Keratinocyte (primary cell): ENCODE results near the gene CNOT6. TPM values are rescaled to one million over a fixed set of nuclear protein-coding genes. Genes with fewer than 3 reads are reported as not detected.

Source experiments
- DNase-seq: peaks from one replicate; pipeline ENCODE4 v3.0.0-alpha.2; 2011; ENCODE audit warnings: low read depth, missing footprints, low spot score
- FAIRE-seq: peaks from 2 replicates; lab custom pipeline; 2011; peaks lifted over from hg19 to GRCh38; lab: Jason Lieb, UNC
- H2AFZ ChIP-seq: 2 replicates; pipeline ENCODE4 v1.6.0; 2012; ENCODE audit warnings: low read length, control low read depth, inconsistent platforms; ENCODE audit not compliant: control insufficient read depth
- H3K27ac ChIP-seq: 2 replicates; pipeline ENCODE4 v1.5.1; 2011; ENCODE audit warnings: low read length; ENCODE audit not compliant: control insufficient read depth, insufficient read depth
- H3K27me3 ChIP-seq: 3 replicates; pipeline ENCODE4 v1.6.0; 2011; ENCODE audit warnings: low read length; ENCODE audit not compliant: control insufficient read depth, insufficient read depth; ENCODE audit errors: extremely low read depth
- H3K36me3 ChIP-seq, 2 experiments: 2 replicates in 1 of 2; 3 replicates in 1 of 2; pipeline ENCODE4 v1.5.1; 2011; ENCODE audit warnings: low read length in 2 of 2, mild to moderate bottlenecking in 1 of 2; ENCODE audit not compliant: control insufficient read depth in 2 of 2, insufficient read depth in 2 of 2; ENCODE audit errors: extremely low read depth in 1 of 2
- H3K4me1 ChIP-seq: 3 replicates; pipeline ENCODE4 v1.5.1; 2011; ENCODE audit warnings: low read length; ENCODE audit not compliant: control insufficient read depth, insufficient read depth; ENCODE audit errors: extremely low read depth
- H3K4me2 ChIP-seq: 3 replicates; pipeline ENCODE4 v1.6.0; 2011; ENCODE audit warnings: low read depth, low read length; ENCODE audit not compliant: control insufficient read depth, insufficient read depth; ENCODE audit errors: extremely low read depth
- H3K4me3 ChIP-seq, 3 experiments: fragments of 200-600 bp in 1 of 3; sonication (generic) in 1 of 3; 2 replicates in 2 of 3; 3 replicates in 1 of 3; pipeline ENCODE4 v1.5.1; 2011 to 2016; ENCODE audit warnings: low read length in 3 of 3, mild to moderate bottlenecking in 3 of 3, control low read depth in 2 of 3, inconsistent platforms in 1 of 3, low read depth in 1 of 3, mixed read lengths in 1 of 3, mixed run types in 1 of 3, moderate library complexity in 1 of 3; ENCODE audit not compliant: control insufficient read depth in 2 of 3, insufficient read depth in 2 of 3; ENCODE audit errors: extremely low read depth in 1 of 3
- H3K79me2 ChIP-seq: 2 replicates; pipeline ENCODE4 v1.6.0; 2012; ENCODE audit warnings: low read length; ENCODE audit not compliant: control insufficient read depth, insufficient read depth
- H3K9ac ChIP-seq: 3 replicates; pipeline ENCODE4 v1.6.0; 2011; ENCODE audit warnings: low read length; ENCODE audit not compliant: control insufficient read depth, insufficient read depth; ENCODE audit errors: extremely low read depth
- H3K9me1 ChIP-seq: 3 replicates; pipeline ENCODE4 v1.6.0; 2011; ENCODE audit warnings: low read length; ENCODE audit not compliant: control insufficient read depth, insufficient read depth; ENCODE audit errors: extremely low read depth
- H3K9me3 ChIP-seq: 2 replicates; pipeline ENCODE4 v1.5.1; 2012; ENCODE audit warnings: low read depth, low read length; ENCODE audit not compliant: control insufficient read depth
- H4K20me1 ChIP-seq: 3 replicates; pipeline ENCODE4 v1.6.0; 2011; ENCODE audit warnings: low read length; ENCODE audit not compliant: control insufficient read depth, insufficient read depth; ENCODE audit errors: extremely low read depth
- EZH2 ChIP-seq: IDR thresholded peaks from one replicate; pipeline ENCODE4 v1.6.1; 2012; ENCODE audit warnings: inconsistent platforms, mild to moderate bottlenecking, low read length, moderate library complexity
- dilution Hi-C: fragments of 300-500 bp; cut with MboI; formaldehyde crosslinking; loops from one replicate; pipeline ENCODE4 v1.7.0; 2020; ENCODE audit warnings: low sequenced_read_pairs; ENCODE audit not compliant: extremely low pct_ligation_motif_present
- polyA plus RNA-seq, 5 experiments: library from polyadenylated mRNA; depleted of rRNA in 3 of 5; stranded (reverse) in 3 of 5; stranded (forward) in 1 of 5; unstranded in 1 of 5; fragments of >200 nt; gene quantifications; 1 replicate in 1 of 5; 2 replicates in 3 of 5; 3 replicates in 1 of 5; pipeline versions ENCODE4 v1.2.1 to v1.2.3, GENCODE V29; 2011 to 2012; ENCODE audit warnings: missing spikeins in 2 of 5, low read depth in 1 of 5, low replicate concordance in 1 of 5
- TF ChIP-seq, protein P1 (sequence below), 3 experiments: IDR thresholded peaks in 1 of 3; conservative IDR thresholded peaks in 1 of 3; optimal IDR thresholded peaks in 1 of 3; 2 replicates in 2 of 3; 3 replicates in 1 of 3; pipeline versions ENCODE3 to v1.5.1; 2011; ENCODE audit warnings: low read length in 3 of 3, mild to moderate bottlenecking in 3 of 3, moderate library complexity in 2 of 3, control low read depth in 1 of 3, inconsistent platforms in 1 of 3; ENCODE audit not compliant: insufficient read depth in 2 of 3; ENCODE audit errors: extremely low read depth in 1 of 3

CNOT6 gene
- polyA plus RNA-seq, 1 donor (not counting 4 experiments of a cell fraction or from before 2014, with no cell fraction given): 29.7 TPM

DNA sequence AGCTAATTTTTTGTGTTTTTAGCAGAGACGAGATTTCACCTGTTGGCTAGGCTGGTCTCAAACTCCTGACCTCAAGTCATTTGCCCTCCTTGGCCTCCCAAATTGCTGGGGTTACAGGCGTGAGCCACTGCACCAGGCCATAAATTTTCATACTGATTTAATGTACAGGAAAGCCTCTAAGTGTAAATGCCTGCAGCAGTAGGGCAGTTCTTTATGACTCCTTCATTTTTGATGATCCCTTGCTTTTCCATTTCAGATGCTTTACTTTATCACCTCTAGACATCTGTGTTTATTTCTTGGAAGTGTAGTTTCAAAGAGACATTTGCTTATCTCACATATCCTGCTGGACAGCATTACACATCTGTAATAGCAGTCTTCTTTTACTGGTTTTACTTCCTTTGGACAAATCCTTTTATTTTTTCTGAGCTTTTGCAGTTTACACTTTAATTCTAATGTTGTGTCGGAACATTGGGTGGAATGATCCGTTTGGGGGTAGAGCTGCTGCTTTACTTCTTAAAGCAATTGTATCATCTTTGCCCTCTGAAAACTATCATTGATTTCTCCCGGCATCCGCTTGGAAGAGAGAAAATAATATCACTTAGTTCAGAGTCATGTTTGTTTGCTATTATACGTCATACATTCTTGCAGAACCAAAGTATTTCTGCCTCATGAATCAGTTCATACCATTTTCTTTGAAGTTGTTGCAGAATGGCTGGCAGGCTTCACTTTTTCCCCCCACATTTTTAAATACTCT, 61.2 kb downstream of the CNOT6 start:
- DNase-seq: no peak
- dilution Hi-C loops: no loop called here

GRCh38 chr5:180557217-180557809, 63.1 kb downstream of the CNOT6 start:
- Histone ChIP-seq H3K4me2 (no peak overlapping the region), H3K4me1 (no peaks in the 10 kb centered on the region), H3K79me2 (peaks cover 50% of the 10 kb centered on the region), H3K4me3 (no peak overlapping the region), H3K9ac (no peak overlapping the region), H3K27ac (no peak overlapping the region), H3K27me3 (no peaks in the 10 kb centered on the region), H4K20me1 (peaks cover 4% of the 10 kb centered on the region), H3K9me3 (no peaks in the 10 kb centered on the region), H3K9me1 (no peaks in the 10 kb centered on the region), H3K36me3 (peaks cover 0 to 2% of the 10 kb centered on the region in 2 experiments), H2AFZ (no peak overlapping the region)
- dilution Hi-C loops: no loop called here
- TF ChIP-seq EZH2: no peak
- TF ChIP-seq, protein P1, sequence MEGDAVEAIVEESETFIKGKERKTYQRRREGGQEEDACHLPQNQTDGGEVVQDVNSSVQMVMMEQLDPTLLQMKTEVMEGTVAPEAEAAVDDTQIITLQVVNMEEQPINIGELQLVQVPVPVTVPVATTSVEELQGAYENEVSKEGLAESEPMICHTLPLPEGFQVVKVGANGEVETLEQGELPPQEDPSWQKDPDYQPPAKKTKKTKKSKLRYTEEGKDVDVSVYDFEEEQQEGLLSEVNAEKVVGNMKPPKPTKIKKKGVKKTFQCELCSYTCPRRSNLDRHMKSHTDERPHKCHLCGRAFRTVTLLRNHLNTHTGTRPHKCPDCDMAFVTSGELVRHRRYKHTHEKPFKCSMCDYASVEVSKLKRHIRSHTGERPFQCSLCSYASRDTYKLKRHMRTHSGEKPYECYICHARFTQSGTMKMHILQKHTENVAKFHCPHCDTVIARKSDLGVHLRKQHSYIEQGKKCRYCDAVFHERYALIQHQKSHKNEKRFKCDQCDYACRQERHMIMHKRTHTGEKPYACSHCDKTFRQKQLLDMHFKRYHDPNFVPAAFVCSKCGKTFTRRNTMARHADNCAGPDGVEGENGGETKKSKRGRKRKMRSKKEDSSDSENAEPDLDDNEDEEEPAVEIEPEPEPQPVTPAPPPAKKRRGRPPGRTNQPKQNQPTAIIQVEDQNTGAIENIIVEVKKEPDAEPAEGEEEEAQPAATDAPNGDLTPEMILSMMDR (optimal IDR thresholded peaks at IDR 0.05 in 1 of 3, IDR thresholded peaks at IDR 0.05 in 1 of 3, conservative IDR thresholded peaks at IDR 0.05 in 1 of 3; ENCODE audit: extremely low read depth in 1 of 3, insufficient read depth in 2 of 3, low read length in 3 of 3): no peak
- no peak for DNase-seq
- FAIRE-seq: no peak

More for the DNA sequence above, 61.2 kb downstream of the CNOT6 start:
- no peaks in the 10 kb centered on the region for H3K9me1 ChIP-seq
- no peak overlapping the region for H3K9ac ChIP-seq
- no peak overlapping the region for H3K27ac ChIP-seq
- no peak for TF ChIP-seq EZH2
- TF ChIP-seq, protein P1 (optimal IDR thresholded peaks at IDR 0.05 in 1 of 3, IDR thresholded peaks at IDR 0.05 in 1 of 3, conservative IDR thresholded peaks at IDR 0.05 in 1 of 3; ENCODE audit: extremely low read depth in 1 of 3, insufficient read depth in 2 of 3, low read length in 3 of 3): no peak
- H3K9me3 ChIP-seq: no peaks in the 10 kb centered on the region
- no peak overlapping the region for H3K4me3 ChIP-seq
- H3K4me1 ChIP-seq: no peaks in the 10 kb centered on the region
- H3K4me2 ChIP-seq: no peak overlapping the region
- FAIRE-seq: no peak
- no peak overlapping the region for H2AFZ ChIP-seq
- peaks cover 36% of the 10 kb centered on the region for H3K79me2 ChIP-seq
- no peaks in the 10 kb centered on the region for H3K27me3 ChIP-seq
- no peaks in the 10 kb centered on the region for H4K20me1 ChIP-seq
- H3K36me3 ChIP-seq: peaks cover 3 to 9% of the 10 kb centered on the region in 2 experiments
